HEK293 (cell line): ENCODE results near the gene ARMC2.

Experiments used
- CTCF ChIA-PET: fragments of 350-600 bp; formaldehyde crosslinking; extraction: SDS; loops from one replicate; lab custom pipeline; 2021; ENCODE audit warnings: antibody characterized with exemption; lab: Yijun Ruan, JAX
- POLR2A ChIA-PET: fragments of 300-600 bp; formaldehyde crosslinking; extraction: SDS; loops from one replicate; lab custom pipeline; 2020; ENCODE audit warnings: antibody characterized with exemption, inconsistent platforms; lab: Yijun Ruan, JAX
- H3K27ac ChIP-seq: fragments of 200-500 bp; sonication (Bioruptor generic); 2 replicates; pipeline ENCODE4 v1.5.1; 2014; ENCODE audit warnings: low read depth, low read length, control low read depth, inconsistent platforms; ENCODE audit errors: extremely low read depth
- H3K36me3 ChIP-seq, 2 experiments: fragments of 200-500 bp in 1 of 2; sonication (Bioruptor generic) in 1 of 2; 1 replicate in 1 of 2; 2 replicates in 1 of 2; pipeline ENCODE4 v1.5.1; 2014 to 2017; ENCODE audit warnings: inconsistent platforms in 2 of 2, low read length in 2 of 2; ENCODE audit not compliant: control insufficient read depth in 2 of 2, insufficient read depth in 1 of 2
- H3K4me1 ChIP-seq: fragments of 200-500 bp; sonication (Bioruptor generic); 2 replicates; pipeline ENCODE4 v1.5.1; 2014; ENCODE audit warnings: mild to moderate bottlenecking, low read length, inconsistent platforms; ENCODE audit not compliant: control insufficient read depth, insufficient read depth
- H3K4me3 ChIP-seq: 2 replicates; pipeline ENCODE4 v1.5.1; 2011; ENCODE audit warnings: low read depth, mild to moderate bottlenecking, control low read depth, low read length, moderate library complexity
- H3K9me3 ChIP-seq: fragments of 200-500 bp; sonication (Bioruptor generic); 2 replicates; pipeline ENCODE4 v1.5.1; 2014; ENCODE audit warnings: low read depth, low read length, inconsistent platforms; ENCODE audit not compliant: control insufficient read depth, insufficient read depth
- GLIS2 ChIP-seq: fragments of 450-650 bp; formaldehyde crosslinking; IDR thresholded peaks from 2 replicates; pipeline ENCODE4 v1.5.1; 2016; ENCODE audit warnings: missing biosample characterization, missing genetic modification characterization
- MZF1 ChIP-seq: fragments of 450-650 bp; formaldehyde crosslinking; IDR thresholded peaks from 2 replicates; pipeline ENCODE4 v1.5.1; 2017; ENCODE audit warnings: missing biosample characterization, missing genetic modification characterization, borderline replicate concordance
- PRDM1 ChIP-seq: fragments of 450-650 bp; formaldehyde crosslinking; IDR thresholded peaks from 2 replicates; pipeline ENCODE4; 2016; ENCODE audit warnings: missing biosample characterization, missing genetic modification characterization
- SCRT2 ChIP-seq: fragments of 450-650 bp; formaldehyde crosslinking; IDR thresholded peaks from 2 replicates; pipeline ENCODE4 v1.5.1; 2016; ENCODE audit warnings: missing biosample characterization, missing genetic modification characterization
- TCF7L2 ChIP-seq: IDR thresholded peaks from 2 replicates; pipeline ENCODE4 v1.6.1; 2011; ENCODE audit warnings: low read depth, mild to moderate bottlenecking, inconsistent platforms, low read length, moderate library complexity, borderline replicate concordance
- ZBTB17 ChIP-seq: fragments of 450-650 bp; formaldehyde crosslinking; IDR thresholded peaks from 2 replicates; pipeline ENCODE4 v1.5.1; 2016; ENCODE audit warnings: missing biosample characterization, missing genetic modification characterization
- ZBTB20 ChIP-seq: fragments of 450-650 bp; formaldehyde crosslinking; IDR thresholded peaks from 2 replicates; pipeline ENCODE4 v1.5.1; 2016; ENCODE audit warnings: missing biosample characterization, missing genetic modification characterization
- ZNF112 ChIP-seq: fragments of 450-650 bp; formaldehyde crosslinking; IDR thresholded peaks from 2 replicates; pipeline ENCODE4 v1.5.0; 2017; ENCODE audit warnings: missing biosample characterization, missing genetic modification characterization
- ZNF174 ChIP-seq: fragments of 450-650 bp; formaldehyde crosslinking; IDR thresholded peaks from 2 replicates; pipeline ENCODE4 v1.5.0; 2017; ENCODE audit warnings: missing biosample characterization, mild to moderate bottlenecking, missing genetic modification characterization
- ZNF24 ChIP-seq: fragments of 450-650 bp; formaldehyde crosslinking; IDR thresholded peaks from 2 replicates; pipeline ENCODE4 v1.5.1; 2016; ENCODE audit warnings: missing biosample characterization, missing genetic modification characterization
- ZNF530 ChIP-seq: fragments of 450-650 bp; formaldehyde crosslinking; IDR thresholded peaks from 2 replicates; pipeline ENCODE4 v1.5.1; 2016; ENCODE audit warnings: low read depth, missing biosample characterization, missing genetic modification characterization
- ZNF555 ChIP-seq: fragments of 450-650 bp; formaldehyde crosslinking; conservative IDR thresholded peaks from 2 replicates; pipeline ENCODE4 v1.5.1; 2017; ENCODE audit warnings: missing biosample characterization, mild to moderate bottlenecking, missing genetic modification characterization, inconsistent platforms
- ZNF585B ChIP-seq: fragments of 450-650 bp; formaldehyde crosslinking; IDR thresholded peaks from 2 replicates; pipeline ENCODE4 v1.5.1; 2016; ENCODE audit warnings: missing biosample characterization, missing genetic modification characterization
- ZNF621 ChIP-seq: fragments of 450-650 bp; formaldehyde crosslinking; IDR thresholded peaks from 2 replicates; pipeline ENCODE4 v1.5.1; 2017; ENCODE audit warnings: missing biosample characterization, missing genetic modification characterization
- TF ChIP-seq, protein P1 (sequence below): fragments of 450-650 bp; formaldehyde crosslinking; IDR thresholded peaks from 2 replicates; pipeline ENCODE4 v1.5.1; 2017; ENCODE audit warnings: missing biosample characterization, missing genetic modification characterization
- TF ChIP-seq, protein P2 (sequence below): fragments of 450-650 bp; formaldehyde crosslinking; IDR thresholded peaks from 2 replicates; pipeline ENCODE4 v1.5.1; 2017; ENCODE audit warnings: missing biosample characterization, missing genetic modification characterization
- TF ChIP-seq, protein P3 (sequence below): fragments of 450-650 bp; formaldehyde crosslinking; IDR thresholded peaks from 2 replicates; pipeline ENCODE4 v1.5.1; 2016; ENCODE audit warnings: missing biosample characterization, missing genetic modification characterization

ARMC2 gene

DNA sequence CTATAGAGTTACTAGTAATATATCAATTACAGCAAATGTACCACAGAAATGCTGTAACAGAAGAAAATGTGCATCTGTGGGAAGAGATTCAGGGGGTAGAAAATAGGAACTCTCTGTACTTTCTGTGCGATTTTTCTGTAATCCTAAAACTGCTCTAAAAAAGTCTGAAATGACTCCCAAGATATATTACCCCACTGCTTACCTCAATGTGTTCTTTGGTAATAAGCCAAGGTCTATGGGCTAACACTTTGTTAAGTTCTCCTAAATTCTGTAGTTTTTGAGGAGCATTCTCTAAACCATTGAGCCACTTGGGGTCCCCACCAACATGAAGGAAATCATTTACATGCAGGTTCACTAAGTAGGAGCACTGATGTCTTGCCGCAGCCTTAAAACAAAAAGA is 152.1 kb downstream of the ARMC2 start:
- no peak for TF ChIP-seq ZNF585B (tag by site-specific recombination)
- peak; percentile 52; the same call in 1 of the 2 replicates for TF ChIP-seq ZBTB17 (tag by site-specific recombination)
- ChIA-PET CTCF (interaction anchor here (0.6 to 0.7 kb wide), 2 partner anchors 18 to 1177 kb away, joined by 3 read pairs; no protein-coding TSS in a partner anchor), POLR2A (no interaction called here)
- Histone ChIP-seq H3K9me3 (no peaks in the 10 kb centered on the region), H3K4me1 (peaks cover 32% of the 10 kb centered on the region), H3K36me3 (peaks cover 20 to 59% of the 10 kb centered on the region in 2 experiments; a peak in 2 of 3 replicates), H3K27ac (no peak overlapping the region), H3K4me3 (no peak overlapping the region)

DNA sequence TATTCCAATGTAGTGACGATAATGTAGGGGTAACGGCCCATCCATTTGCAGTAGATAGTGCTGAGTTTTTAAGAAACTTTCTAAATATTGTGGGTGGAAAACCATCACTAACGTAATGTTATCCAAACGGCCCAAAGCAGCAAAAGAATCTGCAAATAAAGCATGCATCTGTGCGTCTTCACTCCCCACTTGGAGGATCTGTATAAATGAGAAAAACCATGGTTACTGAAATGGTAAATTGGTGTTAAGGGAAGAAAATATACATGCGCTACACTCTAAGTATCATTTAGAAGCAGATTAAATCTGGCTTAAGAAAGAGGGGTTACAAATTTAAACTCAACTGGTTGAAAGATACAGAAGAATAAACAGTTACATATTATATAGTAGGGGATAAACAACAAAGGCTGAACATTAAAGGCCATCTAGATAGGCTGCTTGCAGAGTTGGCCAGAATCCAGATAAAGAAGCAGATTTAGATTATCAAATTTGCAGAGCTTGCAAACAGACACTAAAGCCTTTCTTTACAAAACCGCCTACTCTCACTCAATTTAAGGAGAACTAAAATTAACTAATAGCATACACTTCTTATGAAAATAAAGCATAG is 153.2 kb downstream of the ARMC2 start:
- Histone ChIP-seq H3K9me3 (no peaks in the 10 kb centered on the region), H3K4me3 (no peak overlapping the region), H3K27ac (no peak overlapping the region; the same call in 1 of the 2 replicates), H3K36me3 (peaks cover 20 to 48% of the 10 kb centered on the region in 2 experiments; a peak in 2 of 3 replicates), H3K4me1 (peaks cover 32% of the 10 kb centered on the region)
- TF ChIP-seq SCRT2 (tag by site-specific recombination) (no peak), TCF7L2 (0 out of 2 replicates have a peak, but pooled peaks have one; percentile 38), ZNF112 (no peak)
- TF ChIP-seq, protein P1, sequence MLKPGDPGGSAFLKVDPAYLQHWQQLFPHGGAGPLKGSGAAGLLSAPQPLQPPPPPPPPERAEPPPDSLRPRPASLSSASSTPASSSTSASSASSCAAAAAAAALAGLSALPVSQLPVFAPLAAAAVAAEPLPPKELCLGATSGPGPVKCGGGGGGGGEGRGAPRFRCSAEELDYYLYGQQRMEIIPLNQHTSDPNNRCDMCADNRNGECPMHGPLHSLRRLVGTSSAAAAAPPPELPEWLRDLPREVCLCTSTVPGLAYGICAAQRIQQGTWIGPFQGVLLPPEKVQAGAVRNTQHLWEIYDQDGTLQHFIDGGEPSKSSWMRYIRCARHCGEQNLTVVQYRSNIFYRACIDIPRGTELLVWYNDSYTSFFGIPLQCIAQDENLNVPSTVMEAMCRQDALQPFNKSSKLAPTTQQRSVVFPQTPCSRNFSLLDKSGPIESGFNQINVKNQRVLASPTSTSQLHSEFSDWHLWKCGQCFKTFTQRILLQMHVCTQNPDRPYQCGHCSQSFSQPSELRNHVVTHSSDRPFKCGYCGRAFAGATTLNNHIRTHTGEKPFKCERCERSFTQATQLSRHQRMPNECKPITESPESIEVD (tag by site-specific recombination): peak; percentile 31; the same call in 1 of the 2 replicates
- ChIA-PET POLR2A (no interaction called here), CTCF (interaction anchor here (0.6 to 0.7 kb wide), 2 partner anchors 108 to 1868 kb away, joined by 4 to 5 read pairs; no protein-coding TSS in a partner anchor)

DNA sequence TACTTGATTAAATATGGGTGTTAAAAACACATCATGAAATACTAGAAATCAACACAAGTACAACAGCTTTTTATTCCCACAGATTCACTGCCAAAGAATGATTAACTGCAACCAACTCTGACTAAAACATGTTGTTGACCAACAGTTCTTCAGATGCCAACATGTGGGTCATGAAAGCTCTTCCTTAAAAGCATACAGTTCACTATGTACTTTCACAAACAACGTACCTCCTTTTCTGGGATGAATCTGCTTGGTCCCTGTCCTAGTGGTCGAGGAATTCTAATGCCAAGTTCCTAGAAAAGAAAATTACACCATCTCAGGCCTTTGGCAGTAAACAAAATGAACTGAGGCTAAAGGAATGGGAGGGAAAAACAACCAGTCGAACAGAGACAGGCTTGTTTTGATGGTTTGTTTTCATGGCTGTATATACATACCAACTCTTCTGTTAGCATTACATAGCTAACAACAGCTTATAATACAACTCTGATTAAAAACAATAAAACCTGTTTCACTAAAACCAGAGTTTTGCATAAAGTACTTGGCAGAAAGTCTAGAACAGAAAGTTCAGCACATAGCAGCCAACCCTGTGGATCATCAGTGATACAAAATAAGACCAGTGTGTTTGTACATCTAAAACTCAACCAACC is 154.0 kb downstream of the ARMC2 start:
- H3K9me3 ChIP-seq: no peaks in the 10 kb centered on the region
- H3K27ac ChIP-seq: no peak overlapping the region
- peaks cover 37% of the 10 kb centered on the region for H3K4me1 ChIP-seq
- H3K36me3 ChIP-seq: peaks cover 20 to 42% of the 10 kb centered on the region in 2 experiments; a peak in 2 of 3 replicates
- CTCF ChIA-PET: interaction anchor here (0.5 to 0.7 kb wide), 4 partner anchors 109 to 1869 kb away, joined by 3 to 5 read pairs (median 4); no protein-coding TSS in a partner anchor
- POLR2A ChIA-PET: no interaction called here
- no peak overlapping the region for H3K4me3 ChIP-seq
- TF ChIP-seq SCRT2 (tag by site-specific recombination): peak; percentile 41; the same call in 1 of the 2 replicates
- TF ChIP-seq, protein P2, sequence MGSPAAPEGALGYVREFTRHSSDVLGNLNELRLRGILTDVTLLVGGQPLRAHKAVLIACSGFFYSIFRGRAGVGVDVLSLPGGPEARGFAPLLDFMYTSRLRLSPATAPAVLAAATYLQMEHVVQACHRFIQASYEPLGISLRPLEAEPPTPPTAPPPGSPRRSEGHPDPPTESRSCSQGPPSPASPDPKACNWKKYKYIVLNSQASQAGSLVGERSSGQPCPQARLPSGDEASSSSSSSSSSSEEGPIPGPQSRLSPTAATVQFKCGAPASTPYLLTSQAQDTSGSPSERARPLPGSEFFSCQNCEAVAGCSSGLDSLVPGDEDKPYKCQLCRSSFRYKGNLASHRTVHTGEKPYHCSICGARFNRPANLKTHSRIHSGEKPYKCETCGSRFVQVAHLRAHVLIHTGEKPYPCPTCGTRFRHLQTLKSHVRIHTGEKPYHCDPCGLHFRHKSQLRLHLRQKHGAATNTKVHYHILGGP (tag by site-specific recombination): peak; percentile 24; the same call in 1 of the 2 replicates
- no peak for TF ChIP-seq ZNF174

DNA sequence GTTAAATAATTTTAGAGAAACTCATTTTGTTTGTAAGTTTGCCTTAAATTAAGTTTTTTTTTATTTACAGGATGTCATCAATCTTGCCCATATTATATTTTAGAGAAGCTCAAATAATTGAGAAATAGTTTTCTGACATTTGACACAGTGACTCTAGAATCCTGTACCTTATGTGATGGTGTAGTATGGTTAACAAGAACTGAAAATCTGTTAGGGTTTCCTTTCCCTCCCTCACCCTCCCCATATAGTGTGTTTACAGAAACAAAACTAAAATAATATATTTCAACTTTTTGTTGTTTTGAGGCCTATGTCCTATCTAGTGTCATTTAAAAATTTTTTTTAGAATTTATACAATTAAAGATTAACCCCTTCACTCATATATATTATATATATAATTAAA is 154.7 kb downstream of the ARMC2 start:
- CTCF ChIA-PET: interaction anchor here (0.5 kb wide), 1 partner anchor 433 kb away, joined by 3 read pairs; no protein-coding TSS in a partner anchor
- TF ChIP-seq ZNF555 (no peak), GLIS2 (tag by site-specific recombination) (no peak), PRDM1 (tag by site-specific recombination) (no peak), MZF1 (no peak), ZNF530 (tag by site-specific recombination) (no peak), ZNF621 (tag by site-specific recombination) (no peak), ZBTB20 (tag by site-specific recombination) (no peak), ZNF24 (tag by site-specific recombination) (no peak)
- TF ChIP-seq, protein P3, sequence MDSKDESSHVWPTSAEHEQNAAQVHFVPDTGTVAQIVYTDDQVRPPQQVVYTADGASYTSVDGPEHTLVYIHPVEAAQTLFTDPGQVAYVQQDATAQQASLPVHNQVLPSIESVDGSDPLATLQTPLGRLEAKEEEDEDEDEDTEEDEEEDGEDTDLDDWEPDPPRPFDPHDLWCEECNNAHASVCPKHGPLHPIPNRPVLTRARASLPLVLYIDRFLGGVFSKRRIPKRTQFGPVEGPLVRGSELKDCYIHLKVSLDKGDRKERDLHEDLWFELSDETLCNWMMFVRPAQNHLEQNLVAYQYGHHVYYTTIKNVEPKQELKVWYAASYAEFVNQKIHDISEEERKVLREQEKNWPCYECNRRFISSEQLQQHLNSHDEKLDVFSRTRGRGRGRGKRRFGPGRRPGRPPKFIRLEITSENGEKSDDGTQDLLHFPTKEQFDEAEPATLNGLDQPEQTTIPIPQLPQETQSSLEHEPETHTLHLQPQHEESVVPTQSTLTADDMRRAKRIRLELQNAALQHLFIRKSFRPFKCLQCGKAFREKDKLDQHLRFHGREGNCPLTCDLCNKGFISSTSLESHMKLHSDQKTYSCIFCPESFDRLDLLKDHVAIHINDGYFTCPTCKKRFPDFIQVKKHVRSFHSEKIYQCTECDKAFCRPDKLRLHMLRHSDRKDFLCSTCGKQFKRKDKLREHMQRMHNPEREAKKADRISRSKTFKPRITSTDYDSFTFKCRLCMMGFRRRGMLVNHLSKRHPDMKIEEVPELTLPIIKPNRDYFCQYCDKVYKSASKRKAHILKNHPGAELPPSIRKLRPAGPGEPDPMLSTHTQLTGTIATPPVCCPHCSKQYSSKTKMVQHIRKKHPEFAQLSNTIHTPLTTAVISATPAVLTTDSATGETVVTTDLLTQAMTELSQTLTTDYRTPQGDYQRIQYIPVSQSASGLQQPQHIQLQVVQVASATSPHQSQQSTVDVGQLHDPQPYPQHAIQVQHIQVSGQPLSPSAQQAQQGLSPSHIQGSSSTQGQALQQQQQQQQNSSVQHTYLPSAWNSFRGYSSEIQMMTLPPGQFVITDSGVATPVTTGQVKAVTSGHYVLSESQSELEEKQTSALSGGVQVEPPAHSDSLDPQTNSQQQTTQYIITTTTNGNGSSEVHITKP (tag by site-specific recombination): no peak

More for the DNA sequence above, 154.7 kb downstream of the ARMC2 start:
- Histone ChIP-seq H3K36me3 (peaks cover 20 to 35% of the 10 kb centered on the region in 2 experiments; a peak in 2 of 3 replicates), H3K27ac (no peak overlapping the region), H3K4me1 (peaks cover 43% of the 10 kb centered on the region), H3K9me3 (no peaks in the 10 kb centered on the region), H3K4me3 (no peak overlapping the region)
- POLR2A ChIA-PET: no interaction called here
